Measurements from ENCODE around the gene MUC4. TPM values are rescaled to one million over a fixed set of nuclear protein-coding genes. Genes with fewer than 3 reads are reported as not detected.

The MUC4 gene
- total RNA-seq, 1 experiment from 2014 or later: not detected

GRCh38 chr3:195847055-195847950 lies 35.6 kb upstream of the MUC4 start:
- Histone ChIP-seq H3K4me3 (ENCODE audit: low read depth, low read length, poor library complexity, severe bottlenecking) (no peak overlapping the region), H3K4me1 (ENCODE audit: insufficient read depth, low read length, poor library complexity, severe bottlenecking) (no peaks in the 10 kb centered on the region), H3K9me3 (ENCODE audit: low read depth, low read length, poor library complexity, severe bottlenecking) (no peaks in the 10 kb centered on the region), H3K36me3 (ENCODE audit: insufficient read depth, low read length, poor library complexity, severe bottlenecking) (no peaks in the 10 kb centered on the region), H3K27ac (ENCODE audit: low read depth, low read length, poor library complexity, severe bottlenecking) (no peak overlapping the region), H3K27me3 (replicated peaks; ENCODE audit: insufficient read depth, low read depth, low read length, poor library complexity) (no peaks in the 10 kb centered on the region)
- intact Hi-C loops (cut with micrococcal nuclease; ENCODE audit: unreplicated experiment): no loop called here
- POLR2A ChIA-PET (ENCODE audit: low non-redundant PET): no interaction called here
- TF ChIP-seq EZH2 (IDR thresholded peaks at IDR 0.05; ENCODE audit: borderline replicate concordance, low read depth, low read length, poor library complexity, severe bottlenecking): no peak
- TF ChIP-seq, protein P1, sequence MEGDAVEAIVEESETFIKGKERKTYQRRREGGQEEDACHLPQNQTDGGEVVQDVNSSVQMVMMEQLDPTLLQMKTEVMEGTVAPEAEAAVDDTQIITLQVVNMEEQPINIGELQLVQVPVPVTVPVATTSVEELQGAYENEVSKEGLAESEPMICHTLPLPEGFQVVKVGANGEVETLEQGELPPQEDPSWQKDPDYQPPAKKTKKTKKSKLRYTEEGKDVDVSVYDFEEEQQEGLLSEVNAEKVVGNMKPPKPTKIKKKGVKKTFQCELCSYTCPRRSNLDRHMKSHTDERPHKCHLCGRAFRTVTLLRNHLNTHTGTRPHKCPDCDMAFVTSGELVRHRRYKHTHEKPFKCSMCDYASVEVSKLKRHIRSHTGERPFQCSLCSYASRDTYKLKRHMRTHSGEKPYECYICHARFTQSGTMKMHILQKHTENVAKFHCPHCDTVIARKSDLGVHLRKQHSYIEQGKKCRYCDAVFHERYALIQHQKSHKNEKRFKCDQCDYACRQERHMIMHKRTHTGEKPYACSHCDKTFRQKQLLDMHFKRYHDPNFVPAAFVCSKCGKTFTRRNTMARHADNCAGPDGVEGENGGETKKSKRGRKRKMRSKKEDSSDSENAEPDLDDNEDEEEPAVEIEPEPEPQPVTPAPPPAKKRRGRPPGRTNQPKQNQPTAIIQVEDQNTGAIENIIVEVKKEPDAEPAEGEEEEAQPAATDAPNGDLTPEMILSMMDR (conservative IDR thresholded peaks at IDR 0.05; ENCODE audit: low read depth, low read length): no peak
- CTCF ChIA-PET: no interaction called here
- BruUV-seq (replicated peaks): no TSS peak
- DNase-seq (ENCODE audit: low spot score): no peak

DNA sequence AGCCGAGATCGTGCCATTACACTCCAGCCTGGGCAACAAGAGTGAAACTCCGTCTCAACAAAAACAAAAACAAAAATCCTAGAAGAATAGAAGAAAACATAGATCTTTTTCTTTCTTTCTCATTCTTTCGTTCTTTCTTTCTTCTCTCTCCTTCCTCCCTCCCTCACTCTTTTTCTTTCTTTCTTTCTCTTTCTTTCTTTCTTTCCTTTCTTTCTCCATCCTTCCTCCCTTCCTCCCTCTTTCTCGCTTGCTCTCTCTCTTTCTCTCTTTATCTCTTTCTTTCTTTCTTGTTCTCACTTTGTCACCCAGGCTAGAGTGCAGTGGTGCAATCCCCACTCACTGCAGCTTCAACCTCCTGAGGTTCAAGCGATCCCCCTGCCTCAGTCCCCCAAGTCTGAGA lies 33.8 kb upstream of the MUC4 start:
- no peak overlapping the region for H3K4me3 ChIP-seq (ENCODE audit: low read depth, low read length, poor library complexity, severe bottlenecking)
- H3K27me3 ChIP-seq (replicated peaks; ENCODE audit: insufficient read depth, low read depth, low read length, poor library complexity): no peaks in the 10 kb centered on the region
- BruUV-seq (replicated peaks): no TSS peak
- intact Hi-C loops (cut with micrococcal nuclease; ENCODE audit: unreplicated experiment): no loop called here
- H3K4me1 ChIP-seq (ENCODE audit: insufficient read depth, low read length, poor library complexity, severe bottlenecking): no peaks in the 10 kb centered on the region
- no peaks in the 10 kb centered on the region for H3K9me3 ChIP-seq (ENCODE audit: low read depth, low read length, poor library complexity, severe bottlenecking)
- no peak for TF ChIP-seq EZH2 (IDR thresholded peaks at IDR 0.05; ENCODE audit: borderline replicate concordance, low read depth, low read length, poor library complexity, severe bottlenecking)
- TF ChIP-seq, protein P1 (conservative IDR thresholded peaks at IDR 0.05; ENCODE audit: low read depth, low read length): no peak
- no peaks in the 10 kb centered on the region for H3K36me3 ChIP-seq (ENCODE audit: insufficient read depth, low read length, poor library complexity, severe bottlenecking)
- no peak for DNase-seq (ENCODE audit: low spot score)
- ChIA-PET CTCF (no interaction called here), POLR2A (ENCODE audit: low non-redundant PET) (no interaction called here)
- no peak overlapping the region for H3K27ac ChIP-seq (ENCODE audit: low read depth, low read length, poor library complexity, severe bottlenecking)

DNA sequence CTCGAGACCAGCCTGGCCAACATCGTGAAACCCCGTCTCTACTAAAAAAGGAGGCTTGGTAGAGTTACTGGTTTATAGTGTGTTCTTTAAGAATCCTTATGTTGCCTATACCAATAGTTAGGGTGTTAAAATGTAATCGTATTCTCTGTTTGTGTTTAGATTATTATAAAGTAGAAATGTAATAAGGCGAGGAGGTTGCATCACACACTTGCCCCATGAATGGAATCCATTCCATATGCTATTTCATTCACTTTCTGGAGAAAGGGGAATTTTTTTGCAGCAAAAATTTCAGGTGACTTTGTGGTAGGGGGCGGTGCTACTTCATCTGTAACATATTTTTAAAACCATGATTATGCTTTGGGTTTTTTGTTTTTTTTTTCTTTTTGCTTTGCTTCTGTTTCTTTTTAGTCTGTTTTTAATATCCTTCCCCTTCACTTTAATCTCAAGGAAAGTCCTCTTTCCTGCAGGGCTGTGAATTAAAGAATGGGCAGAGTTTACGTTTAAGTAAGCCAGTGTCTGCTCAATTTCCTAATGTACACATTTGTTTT lies 33.0 kb upstream of the MUC4 start:
- intact Hi-C loops (cut with micrococcal nuclease; ENCODE audit: unreplicated experiment): no loop called here
- no TSS peak for BruUV-seq (replicated peaks)
- POLR2A ChIA-PET (ENCODE audit: low non-redundant PET): no interaction called here

More for the DNA sequence above, 33.0 kb upstream of the MUC4 start:
- CTCF ChIA-PET: no interaction called here
- H3K36me3 ChIP-seq (ENCODE audit: insufficient read depth, low read length, poor library complexity, severe bottlenecking): no peaks in the 10 kb centered on the region
- no peak overlapping the region for H3K4me3 ChIP-seq (ENCODE audit: low read depth, low read length, poor library complexity, severe bottlenecking)
- DNase-seq (ENCODE audit: low spot score): no peak
- no peak overlapping the region for H3K27ac ChIP-seq (ENCODE audit: low read depth, low read length, poor library complexity, severe bottlenecking)
- no peaks in the 10 kb centered on the region for H3K9me3 ChIP-seq (ENCODE audit: low read depth, low read length, poor library complexity, severe bottlenecking)
- no peak for TF ChIP-seq EZH2 (IDR thresholded peaks at IDR 0.05; ENCODE audit: borderline replicate concordance, low read depth, low read length, poor library complexity, severe bottlenecking)
- TF ChIP-seq, protein P1 (conservative IDR thresholded peaks at IDR 0.05; ENCODE audit: low read depth, low read length): no peak
- H3K27me3 ChIP-seq (replicated peaks; ENCODE audit: insufficient read depth, low read depth, low read length, poor library complexity): no peaks in the 10 kb centered on the region
- H3K4me1 ChIP-seq (ENCODE audit: insufficient read depth, low read length, poor library complexity, severe bottlenecking): no peaks in the 10 kb centered on the region

All from A673 (cell line).